HepG2 (cell line): ENCODE data around the gene RAET1E. TPM values are rescaled to one million over a fixed set of nuclear protein-coding genes. Genes with fewer than 3 reads are reported as not detected.

ENCODE experiments used
- DMAP1 ChIP-seq: IDR thresholded peaks from 2 replicates; pipeline ENCODE4 v1.6.1; 2016
- GABPB1 ChIP-seq: IDR thresholded peaks from 2 replicates; pipeline ENCODE4 v1.6.1; 2016; ENCODE audit warnings: mild to moderate bottlenecking, missing genetic modification reagents, moderate library complexity, missing compliant biosample characterization
- GATAD2A ChIP-seq: IDR thresholded peaks from 2 replicates; pipeline ENCODE4 v1.6.1; 2016
- HMG20A ChIP-seq: IDR thresholded peaks from 2 replicates; pipeline ENCODE4 v1.6.1; 2016; ENCODE audit warnings: borderline replicate concordance
- HOXA3 ChIP-seq: sonication (generic); formaldehyde crosslinking; IDR thresholded peaks from 2 replicates; pipeline ENCODE4 v1.5.0; 2020; ENCODE audit warnings: missing genetic modification reagents
- PAWR ChIP-seq: sonication (generic); formaldehyde crosslinking; IDR thresholded peaks from 2 replicates; pipeline ENCODE4 v1.4.0; 2020; ENCODE audit warnings: missing genetic modification reagents, mild to moderate bottlenecking, borderline replicate concordance
- ZNF292 ChIP-seq: sonication (generic); formaldehyde crosslinking; IDR thresholded peaks from 2 replicates; pipeline ENCODE4 v1.8.1; 2022; ENCODE audit warnings: mild to moderate bottlenecking, low read depth, missing genetic modification reagents, borderline replicate concordance
- ZNF34 ChIP-seq: sonication (generic); formaldehyde crosslinking; IDR thresholded peaks from 2 replicates; pipeline ENCODE4 v1.4.0; 2020; ENCODE audit warnings: mild to moderate bottlenecking, missing genetic modification reagents, borderline replicate concordance
- ZNF451 ChIP-seq: sonication (generic); formaldehyde crosslinking; IDR thresholded peaks from 2 replicates; pipeline ENCODE4 v1.5.0; 2020; ENCODE audit warnings: mild to moderate bottlenecking, missing genetic modification reagents
- ZNF569 ChIP-seq: sonication (generic); formaldehyde crosslinking; IDR thresholded peaks from 2 replicates; pipeline ENCODE4 v1.5.0; 2020; ENCODE audit warnings: mild to moderate bottlenecking, missing genetic modification reagents, moderate library complexity, borderline replicate concordance
- ZNF749 ChIP-seq: sonication (generic); formaldehyde crosslinking; IDR thresholded peaks from 2 replicates; pipeline ENCODE4 v1.8.0; 2022; ENCODE audit warnings: mild to moderate bottlenecking, missing genetic modification reagents, moderate library complexity, borderline replicate concordance
- polyA plus RNA-seq, 8 experiments: library from polyadenylated mRNA; depleted of rRNA in 3 of 8; stranded (reverse) in 7 of 8; unstranded in 1 of 8; fragments of >200 nt; fragmentation: Illumina TruSeq in 4 of 8; extraction: Trizol in 4 of 8; gene quantifications; 2 replicates each; pipeline versions ENCODE4 v1.2.1 to v1.2.3, GENCODE V29; 2011 to 2016; ENCODE audit warnings: low read depth in 4 of 8, missing spikeins in 1 of 8, mixed read lengths in 1 of 8; ENCODE audit not compliant: insufficient read depth in 1 of 8
- total RNA-seq, 5 experiments: library from RNA; depleted of rRNA; stranded (reverse); fragments of >200 nt; fragmentation: Illumina TruSeq; extraction: Trizol; gene quantifications; 2 replicates each; pipeline ENCODE4 v1.2.3, GENCODE V29; 2016; ENCODE audit warnings: low read depth in 1 of 5
- TF ChIP-seq, protein P1 (sequence below): IDR thresholded peaks from 2 replicates; pipeline ENCODE4 v1.4.0; 2020; ENCODE audit warnings: mild to moderate bottlenecking, missing genetic modification reagents
- TF ChIP-seq, protein P2 (sequence below): sonication (generic); formaldehyde crosslinking; IDR thresholded peaks from 2 replicates; pipeline ENCODE4 v1.8.0; 2022; ENCODE audit warnings: mild to moderate bottlenecking, missing genetic modification reagents; ENCODE audit not compliant: insufficient replicate concordance
- TF ChIP-seq, protein P3 (sequence below): sonication (generic); formaldehyde crosslinking; IDR thresholded peaks from 2 replicates; pipeline ENCODE4 v1.4.0; 2020; ENCODE audit warnings: mild to moderate bottlenecking, missing genetic modification reagents
- TF ChIP-seq, protein P4 (sequence below): IDR thresholded peaks from 2 replicates; pipeline ENCODE4 v1.6.1; 2018; ENCODE audit warnings: missing genetic modification reagents
- TF ChIP-seq, protein P5 (sequence below): sonication (generic); formaldehyde crosslinking; IDR thresholded peaks from 2 replicates; pipeline ENCODE4 v1.5.0; 2020; ENCODE audit warnings: mild to moderate bottlenecking, missing genetic modification reagents
- TF ChIP-seq, protein P6 (sequence below): sonication (generic); formaldehyde crosslinking; IDR thresholded peaks from 2 replicates; pipeline ENCODE4 v1.4.0; 2020; ENCODE audit warnings: missing genetic modification reagents
- TF ChIP-seq, protein P7 (sequence below): sonication (generic); formaldehyde crosslinking; IDR thresholded peaks from 2 replicates; pipeline ENCODE4 v1.8.0; 2022; ENCODE audit warnings: missing genetic modification reagents, low read depth, mild to moderate bottlenecking, borderline replicate concordance

The RAET1E gene
- total and polyA plus RNA-seq, 2 of the 13 experiments (the other 11 are each of a cell fraction or from before 2014, with no cell fraction given) = not detected

DNA sequence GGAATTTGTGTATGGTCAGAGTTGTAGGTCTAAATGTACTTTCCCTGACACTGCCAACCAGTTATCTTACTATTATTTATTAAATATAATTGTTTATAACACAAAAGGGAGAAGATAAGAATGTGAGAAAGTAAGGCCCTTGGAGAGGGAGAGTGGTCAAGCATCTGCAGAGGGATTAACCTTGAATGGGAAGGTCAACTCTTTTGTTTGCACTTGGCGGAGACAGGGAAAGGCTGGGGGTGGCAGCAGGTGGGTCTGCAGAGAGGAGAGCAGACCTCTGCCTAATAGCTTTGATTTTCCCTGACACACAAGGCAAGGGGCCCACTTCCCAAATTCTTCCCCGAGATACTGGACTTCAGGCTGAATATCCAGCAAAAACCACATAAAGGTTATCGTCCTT, 38.0 kb downstream of the RAET1E start (continued):
- TF ChIP-seq, protein P1, sequence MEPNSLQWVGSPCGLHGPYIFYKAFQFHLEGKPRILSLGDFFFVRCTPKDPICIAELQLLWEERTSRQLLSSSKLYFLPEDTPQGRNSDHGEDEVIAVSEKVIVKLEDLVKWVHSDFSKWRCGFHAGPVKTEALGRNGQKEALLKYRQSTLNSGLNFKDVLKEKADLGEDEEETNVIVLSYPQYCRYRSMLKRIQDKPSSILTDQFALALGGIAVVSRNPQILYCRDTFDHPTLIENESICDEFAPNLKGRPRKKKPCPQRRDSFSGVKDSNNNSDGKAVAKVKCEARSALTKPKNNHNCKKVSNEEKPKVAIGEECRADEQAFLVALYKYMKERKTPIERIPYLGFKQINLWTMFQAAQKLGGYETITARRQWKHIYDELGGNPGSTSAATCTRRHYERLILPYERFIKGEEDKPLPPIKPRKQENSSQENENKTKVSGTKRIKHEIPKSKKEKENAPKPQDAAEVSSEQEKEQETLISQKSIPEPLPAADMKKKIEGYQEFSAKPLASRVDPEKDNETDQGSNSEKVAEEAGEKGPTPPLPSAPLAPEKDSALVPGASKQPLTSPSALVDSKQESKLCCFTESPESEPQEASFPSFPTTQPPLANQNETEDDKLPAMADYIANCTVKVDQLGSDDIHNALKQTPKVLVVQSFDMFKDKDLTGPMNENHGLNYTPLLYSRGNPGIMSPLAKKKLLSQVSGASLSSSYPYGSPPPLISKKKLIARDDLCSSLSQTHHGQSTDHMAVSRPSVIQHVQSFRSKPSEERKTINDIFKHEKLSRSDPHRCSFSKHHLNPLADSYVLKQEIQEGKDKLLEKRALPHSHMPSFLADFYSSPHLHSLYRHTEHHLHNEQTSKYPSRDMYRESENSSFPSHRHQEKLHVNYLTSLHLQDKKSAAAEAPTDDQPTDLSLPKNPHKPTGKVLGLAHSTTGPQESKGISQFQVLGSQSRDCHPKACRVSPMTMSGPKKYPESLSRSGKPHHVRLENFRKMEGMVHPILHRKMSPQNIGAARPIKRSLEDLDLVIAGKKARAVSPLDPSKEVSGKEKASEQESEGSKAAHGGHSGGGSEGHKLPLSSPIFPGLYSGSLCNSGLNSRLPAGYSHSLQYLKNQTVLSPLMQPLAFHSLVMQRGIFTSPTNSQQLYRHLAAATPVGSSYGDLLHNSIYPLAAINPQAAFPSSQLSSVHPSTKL (CRISPR knock-in tag) = peak; percentile 74; the same call in 1 of the 2 replicates
- no peak for TF ChIP-seq GATAD2A (CRISPR knock-in tag)
- no peak for TF ChIP-seq ZNF451 (CRISPR knock-in tag)
- peak; percentile 4; the same call in 1 of the 2 replicates for TF ChIP-seq ZNF292 (CRISPR knock-in tag)
- TF ChIP-seq, protein P2, sequence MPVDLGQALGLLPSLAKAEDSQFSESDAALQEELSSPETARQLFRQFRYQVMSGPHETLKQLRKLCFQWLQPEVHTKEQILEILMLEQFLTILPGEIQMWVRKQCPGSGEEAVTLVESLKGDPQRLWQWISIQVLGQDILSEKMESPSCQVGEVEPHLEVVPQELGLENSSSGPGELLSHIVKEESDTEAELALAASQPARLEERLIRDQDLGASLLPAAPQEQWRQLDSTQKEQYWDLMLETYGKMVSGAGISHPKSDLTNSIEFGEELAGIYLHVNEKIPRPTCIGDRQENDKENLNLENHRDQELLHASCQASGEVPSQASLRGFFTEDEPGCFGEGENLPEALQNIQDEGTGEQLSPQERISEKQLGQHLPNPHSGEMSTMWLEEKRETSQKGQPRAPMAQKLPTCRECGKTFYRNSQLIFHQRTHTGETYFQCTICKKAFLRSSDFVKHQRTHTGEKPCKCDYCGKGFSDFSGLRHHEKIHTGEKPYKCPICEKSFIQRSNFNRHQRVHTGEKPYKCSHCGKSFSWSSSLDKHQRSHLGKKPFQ (CRISPR knock-in tag) = no peak
- TF ChIP-seq, protein P3, sequence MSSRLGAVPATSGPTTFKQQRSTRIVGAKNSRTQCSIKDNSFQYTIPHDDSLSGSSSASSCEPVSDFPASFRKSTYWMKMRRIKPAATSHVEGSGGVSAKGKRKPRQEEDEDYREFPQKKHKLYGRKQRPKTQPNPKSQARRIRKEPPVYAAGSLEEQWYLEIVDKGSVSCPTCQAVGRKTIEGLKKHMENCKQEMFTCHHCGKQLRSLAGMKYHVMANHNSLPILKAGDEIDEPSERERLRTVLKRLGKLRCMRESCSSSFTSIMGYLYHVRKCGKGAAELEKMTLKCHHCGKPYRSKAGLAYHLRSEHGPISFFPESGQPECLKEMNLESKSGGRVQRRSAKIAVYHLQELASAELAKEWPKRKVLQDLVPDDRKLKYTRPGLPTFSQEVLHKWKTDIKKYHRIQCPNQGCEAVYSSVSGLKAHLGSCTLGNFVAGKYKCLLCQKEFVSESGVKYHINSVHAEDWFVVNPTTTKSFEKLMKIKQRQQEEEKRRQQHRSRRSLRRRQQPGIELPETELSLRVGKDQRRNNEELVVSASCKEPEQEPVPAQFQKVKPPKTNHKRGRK (CRISPR knock-in tag) = no peak
- TF ChIP-seq, protein P4, sequence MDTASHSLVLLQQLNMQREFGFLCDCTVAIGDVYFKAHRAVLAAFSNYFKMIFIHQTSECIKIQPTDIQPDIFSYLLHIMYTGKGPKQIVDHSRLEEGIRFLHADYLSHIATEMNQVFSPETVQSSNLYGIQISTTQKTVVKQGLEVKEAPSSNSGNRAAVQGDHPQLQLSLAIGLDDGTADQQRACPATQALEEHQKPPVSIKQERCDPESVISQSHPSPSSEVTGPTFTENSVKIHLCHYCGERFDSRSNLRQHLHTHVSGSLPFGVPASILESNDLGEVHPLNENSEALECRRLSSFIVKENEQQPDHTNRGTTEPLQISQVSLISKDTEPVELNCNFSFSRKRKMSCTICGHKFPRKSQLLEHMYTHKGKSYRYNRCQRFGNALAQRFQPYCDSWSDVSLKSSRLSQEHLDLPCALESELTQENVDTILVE = no peak
- TF ChIP-seq, protein P5, sequence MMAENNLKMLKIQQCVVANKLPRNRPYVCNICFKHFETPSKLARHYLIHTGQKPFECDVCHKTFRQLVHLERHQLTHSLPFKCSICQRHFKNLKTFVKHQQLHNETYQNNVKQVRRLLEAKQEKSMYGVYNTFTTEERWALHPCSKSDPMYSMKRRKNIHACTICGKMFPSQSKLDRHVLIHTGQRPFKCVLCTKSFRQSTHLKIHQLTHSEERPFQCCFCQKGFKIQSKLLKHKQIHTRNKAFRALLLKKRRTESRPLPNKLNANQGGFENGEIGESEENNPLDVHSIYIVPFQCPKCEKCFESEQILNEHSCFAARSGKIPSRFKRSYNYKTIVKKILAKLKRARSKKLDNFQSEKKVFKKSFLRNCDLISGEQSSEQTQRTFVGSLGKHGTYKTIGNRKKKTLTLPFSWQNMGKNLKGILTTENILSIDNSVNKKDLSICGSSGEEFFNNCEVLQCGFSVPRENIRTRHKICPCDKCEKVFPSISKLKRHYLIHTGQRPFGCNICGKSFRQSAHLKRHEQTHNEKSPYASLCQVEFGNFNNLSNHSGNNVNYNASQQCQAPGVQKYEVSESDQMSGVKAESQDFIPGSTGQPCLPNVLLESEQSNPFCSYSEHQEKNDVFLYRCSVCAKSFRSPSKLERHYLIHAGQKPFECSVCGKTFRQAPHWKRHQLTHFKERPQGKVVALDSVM (CRISPR knock-in tag) = no peak
- TF ChIP-seq ZNF34 (CRISPR knock-in tag) = no peak
- TF ChIP-seq GABPB1 (CRISPR knock-in tag) = no peak
- TF ChIP-seq DMAP1 (CRISPR knock-in tag) = no peak
- no peak for TF ChIP-seq PAWR (CRISPR knock-in tag)
- TF ChIP-seq, protein P6, sequence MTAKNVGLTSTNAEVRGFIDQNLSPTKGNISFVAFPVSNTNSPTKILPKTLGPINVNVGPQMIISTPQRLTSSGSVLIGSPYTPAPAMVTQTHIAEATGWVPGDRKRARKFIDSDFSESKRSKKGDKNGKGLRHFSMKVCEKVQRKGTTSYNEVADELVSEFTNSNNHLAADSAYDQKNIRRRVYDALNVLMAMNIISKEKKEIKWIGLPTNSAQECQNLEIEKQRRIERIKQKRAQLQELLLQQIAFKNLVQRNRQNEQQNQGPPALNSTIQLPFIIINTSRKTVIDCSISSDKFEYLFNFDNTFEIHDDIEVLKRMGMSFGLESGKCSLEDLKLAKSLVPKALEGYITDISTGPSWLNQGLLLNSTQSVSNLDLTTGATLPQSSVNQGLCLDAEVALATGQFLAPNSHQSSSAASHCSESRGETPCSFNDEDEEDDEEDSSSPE (CRISPR knock-in tag) = no peak
- peak; percentile 57; the same call in 1 of the 2 replicates for TF ChIP-seq HMG20A (CRISPR knock-in tag)
- no peak for TF ChIP-seq ZNF749 (CRISPR knock-in tag)
- TF ChIP-seq HOXA3 (CRISPR knock-in tag) = no peak
- TF ChIP-seq ZNF569 (CRISPR knock-in tag) = no peak
- TF ChIP-seq, protein P7, sequence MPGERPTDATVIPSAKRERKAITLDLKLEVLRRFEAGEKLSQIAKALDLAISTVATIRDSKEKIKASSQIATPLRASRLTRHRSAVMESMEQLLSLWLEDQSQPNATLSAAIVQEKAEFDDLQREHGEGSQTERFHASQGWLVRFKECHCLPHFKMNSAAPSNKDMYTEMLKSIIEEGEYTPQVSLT (CRISPR knock-in tag) = no peak
